Hematopoietic multipotent progenitor cell (in vitro differentiated cells): ENCODE measurements around the gene FBXO44. TPM values are rescaled to one million over a fixed set of nuclear protein-coding genes. Genes with fewer than 3 reads are reported as not detected.
A peak's percentile ranks its signal among the peaks of the same experiment; 100 is the strongest.

Source experiments
- DNase-seq, 3 donors: peaks; one replicate each; pipeline ENCODE4 v3.0.0-alpha.2; 2011 to 2015; ENCODE audit warnings: low read depth in 2 of 3, low spot score in 2 of 3
- total RNA-seq: library from RNA; depleted of rRNA; stranded (reverse); fragments of >200 nt; gene quantifications from one replicate; pipeline ENCODE4 v1.2.3, GENCODE V29; 2012

The FBXO44 gene
- total RNA-seq, 1 donor = 10.5 TPM

GRCh38 chr1:11682799-11683198, 28.1 kb downstream of the FBXO44 start:
- DNase-seq = no peak

GRCh38 chr1:11684070-11684469, 29.4 kb downstream of the FBXO44 start:
- DNase-seq = no peak

GRCh38 chr1:11685210-11685752, 30.6 kb downstream of the FBXO44 start:
- DNase-seq = no peak

GRCh38 chr1:11688506-11688905, 33.8 kb downstream of the FBXO44 start:
- no peak for DNase-seq

GRCh38 chr1:11690397-11691301, 36.0 kb downstream of the FBXO44 start:
- DNase-seq = no peak

GRCh38 chr1:11691302-11691914, 36.7 kb downstream of the FBXO44 start, which contains the start of gene DRAXIN:
Gene DRAXIN (plus strand): TSS chr1:11691710. CDS start chr1:11706259, 14,549 bp downstream.
- no peak for DNase-seq

- no peak for DNase-seq
Measured at GRCh38 chr1:11691928-11692711, 37.4 kb downstream of the FBXO44 start.

- DNase-seq = peak in 2 of 3 donors; percentile 84 to 86
Measured at GRCh38 chr1:11693024-11693590, 38.4 kb downstream of the FBXO44 start.

- DNase-seq = no peak
Measured at GRCh38 chr1:11693917-11694316, 39.2 kb downstream of the FBXO44 start.

GRCh38 chr1:11695861-11696260, 41.2 kb downstream of the FBXO44 start:
- no peak for DNase-seq

- no peak for DNase-seq
Measured at GRCh38 chr1:11697188-11697892, 42.7 kb downstream of the FBXO44 start.

- no peak for DNase-seq
Measured at GRCh38 chr1:11697893-11698210, 43.2 kb downstream of the FBXO44 start.

- DNase-seq = no peak
Measured at GRCh38 chr1:11700601-11701467, 46.2 kb downstream of the FBXO44 start.

- DNase-seq = no peak
Measured at GRCh38 chr1:11701551-11701961, 46.9 kb downstream of the FBXO44 start.

- no peak for DNase-seq
Measured at GRCh38 chr1:11701981-11702803, 47.5 kb downstream of the FBXO44 start.

GRCh38 chr1:11703357-11704193, 48.9 kb downstream of the FBXO44 start:
- DNase-seq = no peak

- DNase-seq = no peak
Measured at GRCh38 chr1:11704194-11704529, 49.5 kb downstream of the FBXO44 start.
